NCI-H2196 (cell line): ENCODE measurements around the gene SORL1.
"Not testable (repeated sequence)": the region's sequence is repeated elsewhere in the genome, so short reads cannot be mapped to it uniquely, and the experiment has no call there.

Experiments
- DNase-seq: peaks from one replicate; lab custom pipeline; 2025; ENCODE audit not compliant: unreplicated experiment; lab: John Stamatoyannopoulos, UW

The SORL1 gene

GRCh38 chr11:121614636-121615240, 162.6 kb downstream of the SORL1 start:
- no peak for DNase-seq

GRCh38 chr11:121615501-121615900, 163.4 kb downstream of the SORL1 start:
- DNase-seq, result no peak

- DNase-seq, result no peak
These were observed 166.4 kb downstream of the SORL1 start for GRCh38 chr11:121618516-121618915.

- no peak for DNase-seq
These were observed 173.8 kb downstream of the SORL1 start for GRCh38 chr11:121625777-121626506.

GRCh38 chr11:121626507-121626875, 174.4 kb downstream of the SORL1 start:
- DNase-seq, result no peak

GRCh38 chr11:121626980-121627379, 174.9 kb downstream of the SORL1 start:
- DNase-seq, result no peak

- DNase-seq, result no peak
These were observed 177.9 kb downstream of the SORL1 start for GRCh38 chr11:121630041-121630440.

GRCh38 chr11:121631456-121631855, 179.3 kb downstream of the SORL1 start:
- no peak for DNase-seq

GRCh38 chr11:121634273-121634672, 182.2 kb downstream of the SORL1 start:
- no peak for DNase-seq

- no peak for DNase-seq
These were observed 182.8 kb downstream of the SORL1 start for GRCh38 chr11:121634889-121635288.

GRCh38 chr11:121636081-121636799, 184.1 kb downstream of the SORL1 start:
- DNase-seq, result no peak

- no peak for DNase-seq
These were observed 184.7 kb downstream of the SORL1 start for GRCh38 chr11:121636800-121637176.

GRCh38 chr11:121637587-121637986, 185.5 kb downstream of the SORL1 start:
- not testable (repeated sequence) for DNase-seq

GRCh38 chr11:121643479-121644186, 191.5 kb downstream of the SORL1 start:
- DNase-seq, result no peak

GRCh38 chr11:121644187-121644512, 192.0 kb downstream of the SORL1 start:
- DNase-seq, result no peak

GRCh38 chr11:121645001-121645400, 192.9 kb downstream of the SORL1 start:
- no peak for DNase-seq

- DNase-seq, result no peak
These were observed 193.5 kb downstream of the SORL1 start for GRCh38 chr11:121645596-121645995.

GRCh38 chr11:121648306-121648705, 196.2 kb downstream of the SORL1 start:
- DNase-seq, result no peak

- DNase-seq, result peak; percentile 16
These were observed 197.7 kb downstream of the SORL1 start for GRCh38 chr11:121649798-121650197.

GRCh38 chr11:121650351-121651256, 198.5 kb downstream of the SORL1 start:
- no peak for DNase-seq

GRCh38 chr11:121651257-121651605, 199.1 kb downstream of the SORL1 start:
- no peak for DNase-seq
